ENCODE data around the gene TTPAL.

TTPAL gene

DNA sequence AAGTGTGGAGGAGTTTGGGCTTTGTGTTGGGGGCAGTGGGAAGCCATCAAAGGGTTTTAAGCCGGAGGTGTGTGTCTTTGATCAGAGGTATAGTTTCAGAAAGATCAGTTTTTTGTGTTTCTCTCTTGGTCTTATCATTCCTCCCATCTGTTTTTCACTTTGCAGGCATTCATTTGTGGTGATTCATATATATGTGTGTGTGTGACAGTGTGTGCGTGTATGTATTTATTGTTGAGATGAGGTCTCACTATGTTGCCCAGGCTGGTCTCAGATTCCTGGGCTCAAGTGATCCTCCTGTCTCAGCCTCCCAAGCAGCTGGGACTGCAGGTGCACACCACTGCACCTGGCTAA, 57.3 kb downstream of the TTPAL start:
- TF ChIP-seq, protein P1, sequence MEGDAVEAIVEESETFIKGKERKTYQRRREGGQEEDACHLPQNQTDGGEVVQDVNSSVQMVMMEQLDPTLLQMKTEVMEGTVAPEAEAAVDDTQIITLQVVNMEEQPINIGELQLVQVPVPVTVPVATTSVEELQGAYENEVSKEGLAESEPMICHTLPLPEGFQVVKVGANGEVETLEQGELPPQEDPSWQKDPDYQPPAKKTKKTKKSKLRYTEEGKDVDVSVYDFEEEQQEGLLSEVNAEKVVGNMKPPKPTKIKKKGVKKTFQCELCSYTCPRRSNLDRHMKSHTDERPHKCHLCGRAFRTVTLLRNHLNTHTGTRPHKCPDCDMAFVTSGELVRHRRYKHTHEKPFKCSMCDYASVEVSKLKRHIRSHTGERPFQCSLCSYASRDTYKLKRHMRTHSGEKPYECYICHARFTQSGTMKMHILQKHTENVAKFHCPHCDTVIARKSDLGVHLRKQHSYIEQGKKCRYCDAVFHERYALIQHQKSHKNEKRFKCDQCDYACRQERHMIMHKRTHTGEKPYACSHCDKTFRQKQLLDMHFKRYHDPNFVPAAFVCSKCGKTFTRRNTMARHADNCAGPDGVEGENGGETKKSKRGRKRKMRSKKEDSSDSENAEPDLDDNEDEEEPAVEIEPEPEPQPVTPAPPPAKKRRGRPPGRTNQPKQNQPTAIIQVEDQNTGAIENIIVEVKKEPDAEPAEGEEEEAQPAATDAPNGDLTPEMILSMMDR (IDR thresholded peaks at IDR 0.05), result no peak
- no peak overlapping the region for H3K27ac ChIP-seq
- no peak overlapping the region for H3K4me3 ChIP-seq (ENCODE audit: low read depth in 1 of 2, low read length in 1 of 2)
- H3K27me3 ChIP-seq, result peaks cover 13% of the 10 kb centered on the region
- no peaks in the 10 kb centered on the region for H3K9me3 ChIP-seq
- H3K4me1 ChIP-seq (ENCODE audit: control insufficient read depth in 1 of 2, insufficient read depth in 1 of 2, low read depth in 1 of 2, low read length in 1 of 2), result peaks cover 9 to 21% of the 10 kb centered on the region in 2 experiments
- no peaks in the 10 kb centered on the region for H3K36me3 ChIP-seq

DNA sequence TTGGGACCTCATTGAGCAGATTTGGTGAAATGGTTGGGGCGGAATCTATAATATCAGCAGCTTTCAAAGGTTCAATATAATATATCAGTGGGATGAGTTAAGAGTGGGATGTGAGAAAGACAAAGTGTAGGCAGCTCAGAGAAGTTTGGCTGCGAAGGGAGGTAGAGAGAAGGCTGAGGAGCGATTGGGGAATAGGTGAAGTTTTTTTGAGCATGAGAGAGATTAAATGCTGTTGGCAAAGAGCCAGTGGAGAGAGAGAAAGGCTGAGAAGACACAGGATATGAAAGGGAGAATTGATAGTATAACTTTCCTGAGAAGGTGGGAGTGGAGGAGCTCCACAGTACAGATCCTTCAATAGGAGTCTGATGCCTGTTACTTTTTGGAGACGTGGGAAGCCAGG, 58.3 kb downstream of the TTPAL start:
- H3K27me3 ChIP-seq, result peaks cover 13% of the 10 kb centered on the region
- TF ChIP-seq, protein P1 (IDR thresholded peaks at IDR 0.05), result no peak

DNA sequence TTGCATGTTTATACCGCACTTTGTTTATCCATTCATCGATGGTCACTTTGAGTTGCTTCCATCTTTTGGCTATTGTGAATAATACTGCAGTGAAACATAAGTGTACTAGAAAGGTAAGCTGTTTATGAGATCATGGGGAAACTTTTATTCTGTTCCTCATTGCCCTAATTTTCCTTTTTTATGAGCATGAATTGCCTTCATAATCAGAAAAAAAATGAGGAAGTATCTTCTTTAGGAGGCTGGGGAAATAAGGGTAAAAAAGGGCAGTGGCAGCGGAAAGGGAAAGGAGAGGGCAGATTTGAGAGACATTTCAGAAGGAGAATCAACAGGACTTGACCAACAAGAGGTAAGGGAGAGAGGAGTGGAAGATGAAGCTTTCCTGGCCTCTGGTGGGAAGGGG, 60.5 kb downstream of the TTPAL start:
- H3K4me3 ChIP-seq (ENCODE audit: low read depth in 1 of 2, low read length in 1 of 2), result no peak overlapping the region
- peaks cover 9 to 19% of the 10 kb centered on the region in 2 experiments for H3K4me1 ChIP-seq (ENCODE audit: control insufficient read depth in 1 of 2, insufficient read depth in 1 of 2, low read depth in 1 of 2, low read length in 1 of 2)
- peak overlapping the region; percentile 41 for H3K27ac ChIP-seq
- H3K27me3 ChIP-seq, result peaks cover 13% of the 10 kb centered on the region
- TF ChIP-seq, protein P1 (IDR thresholded peaks at IDR 0.05), result no peak
- H3K36me3 ChIP-seq, result no peaks in the 10 kb centered on the region
- H3K9me3 ChIP-seq, result no peaks in the 10 kb centered on the region

More for the DNA sequence above, 58.3 kb downstream of the TTPAL start:
- no peaks in the 10 kb centered on the region for H3K36me3 ChIP-seq
- H3K4me3 ChIP-seq (ENCODE audit: low read depth in 1 of 2, low read length in 1 of 2), result no peak overlapping the region
- peaks cover 9 to 21% of the 10 kb centered on the region in 2 experiments for H3K4me1 ChIP-seq (ENCODE audit: control insufficient read depth in 1 of 2, insufficient read depth in 1 of 2, low read depth in 1 of 2, low read length in 1 of 2)
- H3K27ac ChIP-seq, result no peak overlapping the region
- H3K9me3 ChIP-seq, result no peaks in the 10 kb centered on the region

DNA sequence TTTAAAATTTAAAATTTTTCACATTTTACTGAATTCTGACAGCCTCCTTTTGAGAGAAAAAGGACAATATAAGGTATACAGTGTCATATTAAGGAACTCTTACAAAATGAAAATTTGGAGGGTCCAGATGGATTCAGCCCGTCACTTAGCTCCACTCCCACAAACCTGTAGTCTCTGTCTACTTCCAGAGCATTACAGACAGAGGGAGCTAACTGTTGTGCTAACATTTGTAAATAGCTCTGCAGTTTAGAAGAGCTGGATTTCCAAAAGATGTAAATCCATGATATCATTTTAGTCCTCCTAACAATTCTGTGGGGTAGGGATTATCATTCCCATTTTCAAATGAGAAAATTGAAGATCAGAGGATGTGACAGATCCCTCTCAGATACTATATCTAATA, 62.3 kb downstream of the TTPAL start:
- peaks cover 0 to 7% of the 10 kb centered on the region in 2 experiments for H3K4me1 ChIP-seq (ENCODE audit: control insufficient read depth in 1 of 2, insufficient read depth in 1 of 2, low read depth in 1 of 2, low read length in 1 of 2)
- peaks cover 3% of the 10 kb centered on the region for H3K27me3 ChIP-seq
- H3K4me3 ChIP-seq (ENCODE audit: low read depth in 1 of 2, low read length in 1 of 2), result no peak overlapping the region
- TF ChIP-seq, protein P1 (IDR thresholded peaks at IDR 0.05), result no peak
- H3K9me3 ChIP-seq, result no peaks in the 10 kb centered on the region
- H3K36me3 ChIP-seq, result no peaks in the 10 kb centered on the region
- H3K27ac ChIP-seq, result no peak overlapping the region

DNA sequence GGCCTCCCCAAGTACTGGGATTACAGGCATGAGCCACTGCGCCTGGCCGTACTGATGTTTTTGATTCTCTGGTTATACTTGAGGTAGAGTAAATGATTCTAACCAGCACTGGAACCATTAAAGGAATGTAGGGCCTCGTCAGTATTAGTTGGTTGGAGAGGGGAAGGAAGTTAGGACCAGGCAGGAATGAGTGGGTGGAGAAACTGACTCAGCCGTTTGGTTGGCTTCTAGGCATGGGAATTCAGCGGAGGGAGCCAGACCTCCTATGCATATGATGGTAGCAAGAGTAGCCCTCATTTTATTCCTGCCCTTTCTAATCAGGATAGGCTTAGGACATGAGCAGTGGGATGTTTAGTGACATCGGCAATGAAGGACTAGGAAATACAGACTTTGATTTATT, 65.2 kb downstream of the TTPAL start:
- H3K9me3 ChIP-seq, result no peaks in the 10 kb centered on the region
- H3K36me3 ChIP-seq, result no peaks in the 10 kb centered on the region
- TF ChIP-seq, protein P1 (IDR thresholded peaks at IDR 0.05), result no peak
- peaks cover 0 to 7% of the 10 kb centered on the region in 2 experiments for H3K4me1 ChIP-seq (ENCODE audit: control insufficient read depth in 1 of 2, insufficient read depth in 1 of 2, low read depth in 1 of 2, low read length in 1 of 2)
- no peak overlapping the region for H3K27ac ChIP-seq
- no peaks in the 10 kb centered on the region for H3K27me3 ChIP-seq
- H3K4me3 ChIP-seq (ENCODE audit: low read depth in 1 of 2, low read length in 1 of 2), result no peak overlapping the region

DNA sequence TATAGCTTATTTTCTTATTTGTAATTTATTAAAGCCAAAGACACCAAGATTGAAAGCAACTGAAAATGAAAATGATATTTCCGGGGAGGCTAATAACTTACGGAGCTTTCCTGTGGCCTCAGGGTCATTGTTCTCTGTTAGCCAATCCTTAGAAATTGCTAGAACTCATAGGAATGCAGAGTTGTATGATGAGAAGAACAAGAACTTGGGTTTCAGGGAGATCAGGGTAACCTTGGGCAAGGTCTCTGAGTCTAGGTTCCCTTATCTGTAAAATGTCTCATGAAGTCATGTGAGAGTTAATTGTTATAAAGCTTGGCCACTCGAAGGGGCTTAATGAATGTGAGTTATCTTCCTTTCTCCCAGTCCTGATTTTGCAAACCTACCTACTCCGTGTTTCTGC, 66.3 kb downstream of the TTPAL start:
- H3K27ac ChIP-seq, result no peak overlapping the region
- TF ChIP-seq, protein P1 (IDR thresholded peaks at IDR 0.05), result no peak

More for the DNA sequence above, 66.3 kb downstream of the TTPAL start:
- Histone ChIP-seq H3K36me3 (no peaks in the 10 kb centered on the region), H3K9me3 (no peaks in the 10 kb centered on the region), H3K4me1 (ENCODE audit: control insufficient read depth in 1 of 2, insufficient read depth in 1 of 2, low read depth in 1 of 2, low read length in 1 of 2) (no peaks in the 10 kb centered on the region), H3K27me3 (no peaks in the 10 kb centered on the region), H3K4me3 (ENCODE audit: low read depth in 1 of 2, low read length in 1 of 2) (no peak overlapping the region)

All from neutrophil (primary cell).